MM.1S (cell line): ENCODE measurements around the gene SNAI3.

ENCODE experiments used
- DNase-seq: peaks from one replicate; pipeline ENCODE4 v3.0.0-alpha.2; 2015
- H2AFZ ChIP-seq: fragments of 300-600 bp; sonication (generic); 2 replicates; pipeline ENCODE4 v1.6.0; 2016; ENCODE audit warnings: antibody characterized with exemption, low read length
- H3F3A ChIP-seq: fragments of 300-600 bp; sonication (generic); 2 replicates; pipeline ENCODE4 v1.6.1; 2016; ENCODE audit warnings: mild to moderate bottlenecking, antibody characterized with exemption, low read length, moderate library complexity, mixed read lengths; ENCODE audit not compliant: insufficient read depth
- H3K27ac ChIP-seq: fragments of 300-600 bp; sonication (generic); 2 replicates; pipeline ENCODE4 v1.5.1; 2016; ENCODE audit warnings: mild to moderate bottlenecking, low read length
- H3K27me3 ChIP-seq: fragments of 300-600 bp; sonication (generic); replicated peaks from 2 replicates; pipeline ENCODE4 v1.6.0; 2016; ENCODE audit warnings: low read length; ENCODE audit not compliant: insufficient read depth
- H3K36me3 ChIP-seq: fragments of 300-600 bp; sonication (generic); replicated peaks from 2 replicates; pipeline ENCODE4 v1.6.1; 2016; ENCODE audit warnings: mild to moderate bottlenecking, low read length, mixed read lengths; ENCODE audit not compliant: insufficient read depth
- H3K4me1 ChIP-seq: fragments of 300-600 bp; sonication (generic); 2 replicates; pipeline ENCODE4 v1.6.1; 2016; ENCODE audit warnings: low read length, mixed read lengths
- H3K4me2 ChIP-seq: fragments of 300-600 bp; sonication (generic); 2 replicates; pipeline ENCODE4 v1.6.0; 2016; ENCODE audit warnings: low read depth, low read length
- H3K4me3 ChIP-seq: fragments of 300-600 bp; sonication (generic); 2 replicates; pipeline ENCODE4 v1.5.1; 2016; ENCODE audit warnings: low read length, mixed read lengths
- H3K79me2 ChIP-seq: fragments of 300-600 bp; sonication (generic); 2 replicates; pipeline ENCODE4 v1.6.1; 2016; ENCODE audit warnings: mixed run types, low read length, mixed read lengths
- H3K9ac ChIP-seq: fragments of 300-600 bp; sonication (generic); 2 replicates; pipeline ENCODE4 v1.6.1; 2016; ENCODE audit warnings: low read length, mixed read lengths
- H3K9me2 ChIP-seq: fragments of 300-600 bp; sonication (generic); replicated peaks from 2 replicates; pipeline ENCODE4 v1.6.1; 2016; ENCODE audit warnings: mild to moderate bottlenecking, low read length, mixed read lengths; ENCODE audit not compliant: insufficient read depth
- H3K9me3 ChIP-seq: fragments of 300-600 bp; sonication (generic); replicated peaks from 2 replicates; pipeline ENCODE4 v1.6.1; 2016; ENCODE audit warnings: mild to moderate bottlenecking, low read length, mixed read lengths; ENCODE audit not compliant: insufficient read depth
- H4K20me1 ChIP-seq: fragments of 300-600 bp; sonication (generic); 2 replicates; pipeline ENCODE4 v1.6.1; 2016; ENCODE audit warnings: mild to moderate bottlenecking, low read length, moderate library complexity, mixed read lengths; ENCODE audit not compliant: insufficient read depth
- EZH2 ChIP-seq: fragments of 300-600 bp; sonication (generic); optimal IDR thresholded peaks from 2 replicates; pipeline ENCODE3; 2017; ENCODE audit warnings: low read depth, mild to moderate bottlenecking, antibody characterized with exemption, low read length, mixed read lengths
- EZH2phosphoT487 ChIP-seq: fragments of 300-600 bp; sonication (generic); IDR thresholded peaks from 2 replicates; pipeline ENCODE4 v1.6.1; 2018; ENCODE audit warnings: antibody characterized with exemption, low read length
- TF ChIP-seq, protein P1 (sequence below): fragments of 300-600 bp; sonication (generic); IDR thresholded peaks from 2 replicates; pipeline ENCODE4 v1.5.1; 2016; ENCODE audit warnings: antibody characterized with exemption, low read length, mixed read lengths

SNAI3 gene

DNA sequence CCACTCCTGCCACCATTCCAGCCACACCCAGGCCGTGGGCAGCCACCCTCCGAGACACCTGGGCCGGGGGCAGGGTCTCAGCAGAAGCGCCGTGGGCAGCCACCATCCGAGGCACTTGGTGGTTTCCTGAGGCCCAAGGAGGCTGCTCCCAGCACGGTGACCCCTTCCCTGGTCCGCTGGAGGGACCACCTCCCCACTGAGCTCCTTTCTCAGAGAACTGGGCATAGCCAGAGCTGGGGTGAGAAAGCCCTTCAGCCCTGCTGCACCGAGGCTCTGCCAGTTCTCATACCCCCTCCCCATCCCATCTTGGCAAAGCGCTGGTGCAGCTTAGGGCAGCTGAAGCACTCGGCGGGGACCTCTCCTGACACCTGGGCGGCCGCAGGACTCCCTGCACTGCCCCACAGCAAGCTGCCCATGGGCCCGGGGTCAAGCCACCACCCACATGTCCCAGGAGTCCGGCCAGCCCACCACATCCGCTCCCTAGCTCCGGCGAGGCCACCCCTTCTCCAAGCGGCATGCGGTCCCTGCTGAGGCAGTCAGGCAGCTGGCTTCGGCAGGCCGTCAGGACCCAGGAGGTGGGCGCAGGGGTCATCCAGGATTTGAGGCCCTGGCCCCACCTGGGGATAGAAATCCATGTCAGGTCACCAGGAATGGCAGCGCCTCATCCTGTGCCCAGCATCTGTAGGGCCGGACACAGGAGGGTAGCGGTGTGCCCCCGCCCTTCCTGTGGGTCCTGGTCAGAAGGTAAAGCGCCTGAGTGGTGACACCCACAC lies 34.1 kb downstream of the SNAI3 start:
- peak overlapping the region; percentile 88; the same call in 1 of the 2 replicates for H3K4me2 ChIP-seq
- H3K9ac ChIP-seq, result peak overlapping the region; percentile 62; the same call in 1 of the 2 replicates
- no peak for DNase-seq
- peak overlapping the region; percentile 88; the same call in 1 of the 2 replicates for H3K27ac ChIP-seq
- no peaks in the 10 kb centered on the region for H4K20me1 ChIP-seq
- H2AFZ ChIP-seq, result no peak overlapping the region
- TF ChIP-seq EZH2phosphoT487 (no peak), EZH2 (no peak)
- TF ChIP-seq, protein P1, sequence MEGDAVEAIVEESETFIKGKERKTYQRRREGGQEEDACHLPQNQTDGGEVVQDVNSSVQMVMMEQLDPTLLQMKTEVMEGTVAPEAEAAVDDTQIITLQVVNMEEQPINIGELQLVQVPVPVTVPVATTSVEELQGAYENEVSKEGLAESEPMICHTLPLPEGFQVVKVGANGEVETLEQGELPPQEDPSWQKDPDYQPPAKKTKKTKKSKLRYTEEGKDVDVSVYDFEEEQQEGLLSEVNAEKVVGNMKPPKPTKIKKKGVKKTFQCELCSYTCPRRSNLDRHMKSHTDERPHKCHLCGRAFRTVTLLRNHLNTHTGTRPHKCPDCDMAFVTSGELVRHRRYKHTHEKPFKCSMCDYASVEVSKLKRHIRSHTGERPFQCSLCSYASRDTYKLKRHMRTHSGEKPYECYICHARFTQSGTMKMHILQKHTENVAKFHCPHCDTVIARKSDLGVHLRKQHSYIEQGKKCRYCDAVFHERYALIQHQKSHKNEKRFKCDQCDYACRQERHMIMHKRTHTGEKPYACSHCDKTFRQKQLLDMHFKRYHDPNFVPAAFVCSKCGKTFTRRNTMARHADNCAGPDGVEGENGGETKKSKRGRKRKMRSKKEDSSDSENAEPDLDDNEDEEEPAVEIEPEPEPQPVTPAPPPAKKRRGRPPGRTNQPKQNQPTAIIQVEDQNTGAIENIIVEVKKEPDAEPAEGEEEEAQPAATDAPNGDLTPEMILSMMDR, result no peak
- no peaks in the 10 kb centered on the region for H3K36me3 ChIP-seq
- H3K9me3 ChIP-seq, result no peaks in the 10 kb centered on the region
- H3F3A ChIP-seq, result no peaks in the 10 kb centered on the region
- peak overlapping the region; percentile 62; the same call in 1 of the 2 replicates for H3K4me3 ChIP-seq
- H3K9me2 ChIP-seq, result no peaks in the 10 kb centered on the region
- no peaks in the 10 kb centered on the region for H3K27me3 ChIP-seq
- peaks cover 24% of the 10 kb centered on the region for H3K79me2 ChIP-seq
- peaks cover 11% of the 10 kb centered on the region; the same call in 1 of the 2 replicates for H3K4me1 ChIP-seq

DNA sequence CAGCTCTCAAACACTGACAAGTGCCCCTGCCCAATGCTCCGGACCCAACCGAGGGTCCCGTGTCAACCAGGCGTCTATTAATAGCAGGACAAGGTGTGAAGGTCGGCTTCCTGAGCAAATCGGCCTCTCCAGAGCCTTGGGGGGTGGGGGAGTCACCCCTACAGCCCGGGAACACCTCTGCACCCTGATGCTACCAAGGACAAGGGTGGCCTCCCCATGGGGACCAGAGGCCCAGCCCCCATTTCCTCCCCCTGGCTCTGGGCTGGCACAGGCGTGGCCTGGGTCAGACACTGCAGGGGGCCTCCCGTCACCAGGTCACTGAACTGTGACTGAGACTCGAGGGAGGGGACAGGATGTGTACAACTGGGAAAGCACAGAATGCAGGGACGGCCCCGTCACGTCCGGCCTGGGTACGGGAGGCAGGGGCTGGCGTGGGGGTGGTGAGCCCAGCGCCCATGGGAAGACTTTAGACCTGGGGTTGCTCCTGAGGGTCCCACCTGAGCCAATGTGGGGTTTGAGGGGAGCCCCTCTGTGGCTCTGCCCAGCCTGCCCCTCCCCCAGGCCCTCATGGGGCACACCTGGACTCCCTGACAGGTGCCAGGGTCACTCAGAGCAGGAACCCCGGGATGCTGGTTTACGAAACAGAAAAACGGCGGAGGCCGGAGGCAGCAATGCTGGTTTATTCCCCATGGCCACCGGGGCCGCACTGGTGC lies 34.9 kb downstream of the SNAI3 start:
- no peaks in the 10 kb centered on the region for H3F3A ChIP-seq
- H2AFZ ChIP-seq, result no peak overlapping the region
- no peaks in the 10 kb centered on the region for H4K20me1 ChIP-seq
- DNase-seq, result peak; percentile 64
- no peaks in the 10 kb centered on the region for H3K9me2 ChIP-seq
- peak overlapping the region; percentile 62 for H3K9ac ChIP-seq
- peaks cover 11% of the 10 kb centered on the region; the same call in 1 of the 2 replicates for H3K4me1 ChIP-seq
- no peaks in the 10 kb centered on the region for H3K9me3 ChIP-seq
- H3K36me3 ChIP-seq, result no peaks in the 10 kb centered on the region
- peaks cover 24% of the 10 kb centered on the region for H3K79me2 ChIP-seq
- peak overlapping the region; percentile 62 for H3K4me3 ChIP-seq
- TF ChIP-seq EZH2 (no peak), EZH2phosphoT487 (no peak)
- TF ChIP-seq, protein P1, result no peak
- peak overlapping the region; percentile 88 for H3K27ac ChIP-seq
- peak overlapping the region; percentile 88 for H3K4me2 ChIP-seq
- no peaks in the 10 kb centered on the region for H3K27me3 ChIP-seq

DNA sequence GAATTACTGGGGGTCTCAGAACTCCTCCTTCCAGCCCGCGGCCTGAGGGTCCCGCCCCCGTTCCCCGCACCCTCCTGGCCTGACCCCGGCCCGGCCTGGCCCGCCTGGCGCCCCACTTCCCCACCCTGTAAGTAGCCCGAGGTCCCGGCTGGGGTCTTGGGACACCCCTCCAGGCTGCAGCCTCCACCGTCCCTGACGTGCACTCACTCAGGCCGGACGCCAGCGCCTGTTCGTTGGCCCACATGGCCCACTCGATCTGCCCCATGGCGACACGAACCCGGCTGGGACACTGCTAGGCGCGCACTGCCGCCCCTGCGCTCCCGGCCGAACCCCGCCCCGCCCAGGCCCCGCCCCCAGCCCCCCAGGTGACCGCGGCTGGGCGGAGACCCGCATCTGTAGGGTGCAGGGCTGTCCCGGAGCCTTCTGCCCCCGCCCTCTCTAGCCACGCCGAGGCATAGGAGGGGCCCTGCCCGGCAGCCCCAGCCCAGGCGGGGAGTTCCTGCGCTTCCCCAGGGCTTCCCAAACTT lies 35.5 kb downstream of the SNAI3 start, which contains the start of gene CYBA:
Gene CYBA, minus strand, starts transcription at position 305 of the 527 bp plus-strand sequence. Its CDS starts 40 bp downstream, at position 265.
- no peaks in the 10 kb centered on the region for H3F3A ChIP-seq
- DNase-seq, result peak; percentile 72
- no peaks in the 10 kb centered on the region for H3K36me3 ChIP-seq
- H4K20me1 ChIP-seq, result no peaks in the 10 kb centered on the region
- H3K4me3 ChIP-seq, result peak within 1 kb of the TSS; percentile 83
- H3K27me3 ChIP-seq, result no peaks in the 10 kb centered on the region
- H2AFZ ChIP-seq, result no peak within 1 kb of the TSS
- no peaks in the 10 kb centered on the region for H3K9me3 ChIP-seq
- H3K79me2 ChIP-seq, result peaks cover 24% of the 10 kb centered on the region
- H3K9ac ChIP-seq, result peak within 1 kb of the TSS; percentile 79
- TF ChIP-seq, protein P1, result no peak
- no peak for TF ChIP-seq EZH2phosphoT487
- no peaks in the 10 kb centered on the region for H3K9me2 ChIP-seq
- peak within 1 kb of the TSS; percentile 88 for H3K27ac ChIP-seq
- H3K4me2 ChIP-seq, result peak within 1 kb of the TSS; percentile 88
- peaks cover 11% of the 10 kb centered on the region; the same call in 1 of the 2 replicates for H3K4me1 ChIP-seq
